AG09309 (cell line): ENCODE data around the gene VILL.

Experiments
- DNase-seq: peaks from one replicate; pipeline ENCODE4 v3.0.0-alpha.2; 2010; ENCODE audit warnings: low read depth
- H3K4me3 ChIP-seq: 2 replicates; pipeline ENCODE4 v1.5.1; 2011; ENCODE audit warnings: mild to moderate bottlenecking, low read depth, low read length, moderate library complexity; ENCODE audit not compliant: control insufficient read depth
- CTCF ChIP-seq: IDR thresholded peaks from 2 replicates; pipeline ENCODE4 v1.5.1; 2011; ENCODE audit warnings: mild to moderate bottlenecking, low read depth, low read length, inconsistent platforms; ENCODE audit not compliant: insufficient read depth, control insufficient read depth; ENCODE audit errors: missing control alignments

Gene VILL

DNA sequence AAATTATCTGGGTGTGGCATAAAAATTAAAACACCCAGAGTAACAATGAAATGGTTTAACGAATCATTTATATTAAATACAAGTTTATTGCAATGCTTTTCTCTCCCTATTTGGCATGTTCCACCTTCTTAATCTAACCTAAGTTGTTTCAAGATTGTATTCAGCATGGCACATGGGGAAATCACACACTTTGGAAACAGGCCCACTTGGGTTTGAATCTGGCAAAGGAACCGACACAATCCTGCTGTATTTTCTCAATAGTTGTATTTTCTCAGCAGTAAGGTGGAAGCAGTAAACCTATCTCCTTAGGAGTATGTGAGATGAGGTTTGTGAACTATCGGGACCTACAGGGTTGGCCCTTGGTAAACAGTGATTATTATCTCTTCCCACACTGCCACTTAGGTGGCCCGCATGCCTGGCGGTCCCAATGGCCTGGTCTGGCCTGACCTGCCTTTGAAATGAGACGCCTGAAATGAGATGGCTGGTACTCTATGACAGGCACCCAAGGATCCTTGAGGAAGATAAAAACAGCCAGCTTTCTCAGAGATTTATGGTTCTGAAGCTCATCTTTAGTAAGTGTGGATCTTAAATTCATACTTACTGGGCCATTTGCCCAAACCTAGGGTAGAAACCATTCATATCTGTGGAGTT, 45.3 kb upstream of the VILL start:
- no peak for DNase-seq
- H3K4me3 ChIP-seq = no peak overlapping the region
- no peak for TF ChIP-seq CTCF

GRCh38 chr3:37945807-37946530, 44.6 kb upstream of the VILL start:
- H3K4me3 ChIP-seq = no peak overlapping the region
- no peak for DNase-seq
- no peak for TF ChIP-seq CTCF

DNA sequence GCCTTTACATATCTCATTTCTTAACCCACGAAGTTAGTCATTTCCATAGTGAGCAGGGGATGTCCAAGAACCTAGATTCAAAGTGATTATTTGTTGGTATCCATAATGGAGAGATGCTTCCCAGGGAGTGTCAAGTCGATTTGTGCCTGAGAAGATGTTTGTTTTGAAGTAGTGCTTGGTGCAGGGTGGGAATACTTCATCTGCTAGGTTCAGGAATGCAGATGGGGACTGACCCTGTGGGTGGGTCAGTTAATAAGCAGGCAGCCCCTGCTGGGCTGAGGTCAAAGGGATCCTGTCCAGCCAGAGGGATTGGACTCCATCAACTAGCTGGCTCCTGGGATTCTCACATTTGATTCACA, 44.1 kb upstream of the VILL start:
- TF ChIP-seq CTCF = no peak
- H3K4me3 ChIP-seq = no peak overlapping the region
- DNase-seq = no peak

- no peak for TF ChIP-seq CTCF
- no peak overlapping the region for H3K4me3 ChIP-seq
- DNase-seq = no peak
Observed at GRCh38 chr3:37949866-37950265, 40.7 kb upstream of the VILL start.

- TF ChIP-seq CTCF = no peak
- no peak overlapping the region for H3K4me3 ChIP-seq
- DNase-seq = no peak
Observed at GRCh38 chr3:37952564-37952963, 38.0 kb upstream of the VILL start.

DNA sequence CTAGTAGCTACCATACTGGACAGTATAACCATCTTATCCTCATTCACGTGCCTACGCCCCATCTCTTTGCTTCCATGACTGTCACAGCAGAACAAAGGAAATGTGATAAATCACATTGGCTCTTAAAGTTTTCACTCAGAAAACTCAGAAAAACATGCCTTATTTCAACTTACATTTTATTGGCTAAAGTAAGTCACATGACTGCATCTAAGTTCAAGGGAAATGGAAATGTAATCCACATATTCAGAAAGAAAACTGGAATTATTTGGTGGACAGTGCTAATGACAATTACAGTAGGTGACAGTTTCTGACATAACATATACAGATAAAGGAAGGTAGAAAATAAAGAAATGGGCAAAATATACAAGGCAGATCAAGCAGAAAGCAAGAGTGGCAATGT, 37.4 kb upstream of the VILL start:
- no peak overlapping the region for H3K4me3 ChIP-seq
- DNase-seq = no peak
- TF ChIP-seq CTCF = no peak
